A673 (cell line): Measurements from ENCODE around the gene GCN1.

Experiments
- CTCF ChIP-seq: fragments of 300-800, 200-600 bp; sonication (generic); conservative IDR thresholded peaks from 2 replicates; pipeline ENCODE4 v1.5.1; 2017; ENCODE audit warnings: low read depth, mild to moderate bottlenecking, antibody characterized with exemption, low read length, moderate library complexity, mixed read lengths
- EZH2 ChIP-seq: fragments of 200-600 bp; sonication (generic); IDR thresholded peaks from 2 replicates; pipeline ENCODE4 v1.6.1; 2017; ENCODE audit warnings: borderline replicate concordance, low read depth, mild to moderate bottlenecking, mixed read lengths, antibody characterized with exemption, low read length; ENCODE audit not compliant: poor library complexity, severe bottlenecking

GRCh38 chr12:120110550-120111501, 83.7 kb downstream of the GCN1 start:
- TF ChIP-seq CTCF (no peak), EZH2 (no peak)
